RWPE2 (cell line): ENCODE data around the gene CTTNBP2.

ENCODE experiments used
- ATAC-seq: fragments of 200-7000 bp; cut with Tn5 transposase; 3 replicates; pipeline ENCODE4 v1.9.1; 2021; ENCODE audit warnings: low read depth
- DNase-seq: peaks from one replicate; pipeline ENCODE4 v3.0.0-alpha.2; 2020; ENCODE audit warnings: low spot score
- H3K27ac ChIP-seq: fragments of 450-650 bp; 2 replicates; pipeline ENCODE4 v1.5.1; 2017; ENCODE audit warnings: mild to moderate bottlenecking; ENCODE audit not compliant: poor library complexity, severe bottlenecking
- H3K27me3 ChIP-seq: fragments of 250-450 bp; sonication (Bioruptor Pico); 2 replicates; pipeline ENCODE4 v1.5.1; 2021; ENCODE audit warnings: mild to moderate bottlenecking, moderate library complexity; ENCODE audit not compliant: insufficient read depth, poor library complexity, severe bottlenecking
- H3K36me3 ChIP-seq: fragments of 250-450 bp; sonication (Bioruptor Pico); 2 replicates; pipeline ENCODE4 v1.5.1; 2020; ENCODE audit warnings: low read depth, mild to moderate bottlenecking, moderate library complexity
- H3K4me1 ChIP-seq: fragments of 250-450 bp; sonication (Bioruptor Pico); 2 replicates; pipeline ENCODE4 v1.5.1; 2021; ENCODE audit warnings: mild to moderate bottlenecking, moderate library complexity; ENCODE audit not compliant: insufficient read depth, poor library complexity, severe bottlenecking
- H3K4me3 ChIP-seq: fragments of 250-450 bp; sonication (Bioruptor Pico); 2 replicates; pipeline ENCODE4 v1.5.1; 2021; ENCODE audit warnings: mild to moderate bottlenecking, moderate library complexity; ENCODE audit not compliant: severe bottlenecking
- H3K9me3 ChIP-seq: fragments of 250-450 bp; sonication (Bioruptor Pico); 2 replicates; pipeline ENCODE4 v1.5.1; 2021; ENCODE audit warnings: mild to moderate bottlenecking, moderate library complexity; ENCODE audit not compliant: severe bottlenecking
- CTCF ChIP-seq: fragments of 450-650 bp; IDR thresholded peaks from one replicate; pipeline ENCODE4 v1.5.1; 2017; ENCODE audit warnings: mild to moderate bottlenecking, moderate library complexity; ENCODE audit not compliant: poor library complexity, severe bottlenecking

Gene CTTNBP2

GRCh38 chr7:117772421-117772820 is 100.8 kb downstream of the CTTNBP2 start:
- Histone ChIP-seq H3K4me1 (peaks cover 5% of the 10 kb centered on the region), H3K27ac (no peak overlapping the region), H3K27me3 (no peaks in the 10 kb centered on the region), H3K4me3 (no peak overlapping the region), H3K9me3 (no peaks in the 10 kb centered on the region), H3K36me3 (no peaks in the 10 kb centered on the region)
- ATAC-seq: no peak
- no peak for DNase-seq
- no peak for TF ChIP-seq CTCF

DNA sequence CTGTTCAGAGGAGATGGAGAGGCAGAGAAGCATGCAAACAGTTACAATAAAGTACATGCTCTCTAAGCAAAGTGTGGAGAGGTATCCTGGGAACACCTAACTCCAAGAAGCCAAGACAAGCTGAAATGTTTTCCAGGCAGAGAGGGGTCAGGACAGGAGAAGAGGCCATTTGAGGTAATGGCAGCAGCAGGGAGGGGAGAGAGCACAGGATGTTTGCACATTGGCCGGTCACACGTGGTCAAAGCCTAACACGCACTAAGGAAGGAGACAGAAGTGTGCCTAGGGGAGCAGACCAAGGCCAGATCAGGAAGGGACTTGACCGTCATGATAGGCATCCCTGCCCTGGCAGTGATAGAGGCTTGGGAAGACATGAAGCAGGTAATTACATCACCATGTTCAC is 101.5 kb downstream of the CTTNBP2 start:
- no peak overlapping the region for H3K4me3 ChIP-seq
- no peaks in the 10 kb centered on the region for H3K36me3 ChIP-seq
- no peak for TF ChIP-seq CTCF
- no peaks in the 10 kb centered on the region for H3K27me3 ChIP-seq
- H3K4me1 ChIP-seq: no peaks in the 10 kb centered on the region
- no peak overlapping the region for H3K27ac ChIP-seq
- no peaks in the 10 kb centered on the region for H3K9me3 ChIP-seq
- ATAC-seq: no peak
- no peak for DNase-seq

DNA sequence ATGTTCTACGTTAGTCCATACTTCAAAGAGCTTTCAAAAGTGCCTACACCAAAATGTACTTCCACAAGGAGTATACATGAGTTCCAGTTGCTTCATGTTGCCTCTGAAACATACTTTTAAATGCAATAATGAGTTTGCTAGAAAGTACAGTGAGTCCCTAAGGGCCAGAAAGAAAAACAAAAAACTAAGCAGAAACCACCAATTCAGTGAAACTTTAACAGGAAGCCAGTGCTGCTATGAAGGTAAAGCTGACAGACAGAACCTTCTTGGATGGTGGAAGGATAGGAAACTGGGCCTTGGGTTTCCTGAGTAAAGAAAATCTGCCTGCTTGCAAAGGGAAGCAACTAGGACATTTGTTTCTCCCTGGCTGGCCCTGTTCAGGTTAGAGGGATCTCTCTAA is 104.2 kb downstream of the CTTNBP2 start:
- H3K4me3 ChIP-seq: no peak overlapping the region
- no peaks in the 10 kb centered on the region for H3K9me3 ChIP-seq
- H3K27me3 ChIP-seq: no peaks in the 10 kb centered on the region
- DNase-seq (no peak), ATAC-seq (no peak)
- TF ChIP-seq CTCF: no peak
- H3K4me1 ChIP-seq: no peaks in the 10 kb centered on the region
- H3K27ac ChIP-seq: no peak overlapping the region
- no peaks in the 10 kb centered on the region for H3K36me3 ChIP-seq

DNA sequence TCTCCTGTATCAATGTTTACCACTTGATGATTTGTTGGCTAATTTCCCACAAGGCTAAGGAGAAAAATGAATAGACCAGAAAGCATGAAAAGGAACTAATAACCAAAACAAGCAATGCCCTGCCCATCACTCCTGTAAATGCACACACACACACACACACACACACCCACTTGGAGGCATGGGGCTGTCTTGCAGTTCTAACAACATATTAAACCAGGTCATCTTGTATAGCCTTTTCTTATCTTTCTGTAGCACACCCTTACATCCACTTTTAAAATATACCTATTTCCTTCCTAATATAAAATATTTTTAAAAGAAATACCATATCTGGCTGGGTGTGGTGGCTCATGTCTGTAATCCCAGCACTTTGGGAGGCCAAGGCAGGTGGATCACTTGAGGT is 105.3 kb downstream of the CTTNBP2 start:
- DNase-seq (no peak), ATAC-seq (no peak)
- no peak overlapping the region for H3K4me3 ChIP-seq
- H3K27me3 ChIP-seq: no peaks in the 10 kb centered on the region
- H3K27ac ChIP-seq: no peak overlapping the region
- no peaks in the 10 kb centered on the region for H3K36me3 ChIP-seq
- no peak for TF ChIP-seq CTCF
- no peaks in the 10 kb centered on the region for H3K4me1 ChIP-seq
- no peaks in the 10 kb centered on the region for H3K9me3 ChIP-seq

GRCh38 chr7:117766913-117767312 is 106.3 kb downstream of the CTTNBP2 start:
- Histone ChIP-seq H3K36me3 (no peaks in the 10 kb centered on the region), H3K4me1 (no peaks in the 10 kb centered on the region), H3K27ac (no peak overlapping the region), H3K4me3 (no peak overlapping the region), H3K27me3 (no peaks in the 10 kb centered on the region), H3K9me3 (no peaks in the 10 kb centered on the region)
- no peak for TF ChIP-seq CTCF
- no peak for ATAC-seq
- DNase-seq: no peak
